Breast epithelium (tissue), 4 donors: Measurements from ENCODE around the gene VBP1. TPM values are rescaled to one million over a fixed set of nuclear protein-coding genes. Genes with fewer than 3 reads are reported as not detected.

Experiments
- DNase-seq, 2 donors: peaks; one replicate each; pipeline ENCODE4 v3.0.0-alpha.2; 2019; ENCODE audit warnings: low spot score in 2 of 2
- H3K27ac ChIP-seq, 2 donors: fragments of 200-600 bp; sonication (generic) in 1 of 2; one replicate each; pipeline ENCODE4 v1.5.1; 2016 to 2019; ENCODE audit warnings: mild to moderate bottlenecking in 1 of 2
- H3K27me3 ChIP-seq, 2 donors: fragments of 200-600 bp; sonication (generic) in 1 of 2; one replicate each; pipeline versions ENCODE4 v1.5.1 to v1.6.0; 2017 to 2019; ENCODE audit warnings: control low read depth in 1 of 2, mild to moderate bottlenecking in 1 of 2
- H3K36me3 ChIP-seq: fragments of 200-600 bp; one replicate; pipeline ENCODE4 v1.5.1; 2019
- H3K4me1 ChIP-seq, 2 donors: fragments of 200-600 bp; sonication (generic); one replicate each; pipeline ENCODE4 v1.5.1; 2016 to 2019; ENCODE audit warnings: control low read depth in 1 of 2
- H3K4me3 ChIP-seq, 3 donors: fragments of 200-600 bp; sonication (generic); 1 replicate in 2 of 3; 2 replicates in 1 of 3; pipeline ENCODE4 v1.5.1; 2016 to 2019; ENCODE audit warnings: mild to moderate bottlenecking in 3 of 3, moderate library complexity in 2 of 3
- H3K9me3 ChIP-seq, 2 donors: fragments of 200-600 bp; sonication (generic) in 1 of 2; one replicate each; pipeline ENCODE4 v1.5.1; 2016 to 2019; ENCODE audit warnings: control low read depth in 1 of 2
- CTCF ChIP-seq, 3 donors: fragments of 450-650 bp; IDR thresholded peaks; one replicate each; pipeline ENCODE4 v1.5.1; 2016 to 2017; ENCODE audit warnings: antibody characterized with exemption in 3 of 3, mild to moderate bottlenecking in 3 of 3, moderate library complexity in 3 of 3
- POLR2A ChIP-seq: fragments of 450-650 bp; IDR thresholded peaks from one replicate; pipeline ENCODE4 v1.6.1; 2016; ENCODE audit warnings: antibody characterized with exemption, mild to moderate bottlenecking, moderate library complexity
- POLR2AphosphoS5 ChIP-seq, 3 donors: sonication (generic); formaldehyde crosslinking; IDR thresholded peaks; one replicate each; pipeline ENCODE4 v1.6.1; 2017; ENCODE audit warnings: antibody characterized with exemption in 3 of 3
- intact Hi-C: fragments of 100-400 bp; cut with DNase I; formaldehyde crosslinking; loops from one replicate; pipeline ENCODE4 v1.15.1; 2023; ENCODE audit warnings: low total_unique reads
- total RNA-seq, 3 donors: library from RNA; depleted of rRNA; stranded (reverse); fragments of >200 nt; gene quantifications; one replicate each; pipeline ENCODE4 v1.1.0, GENCODE V29; 2016

VBP1 gene
- total RNA-seq, 3 donors from 2014 or later = 29.1 to 30.7 (median 29.8) TPM

- TF ChIP-seq POLR2AphosphoS5 (IDR thresholded peaks at IDR 0.05) (no peak), POLR2A (no peak), CTCF (IDR thresholded peaks at IDR 0.05) (no peak)
- no peaks in the 10 kb centered on the region for H3K9me3 ChIP-seq
- DNase-seq = no peak
- H3K36me3 ChIP-seq = no peaks in the 10 kb centered on the region
- no peak overlapping the region for H3K4me3 ChIP-seq
- H3K4me1 ChIP-seq = no peaks in the 10 kb centered on the region
- no peaks in the 10 kb centered on the region for H3K27me3 ChIP-seq
- intact Hi-C loops = no loop called here
- H3K27ac ChIP-seq = no peak overlapping the region
Observed at GRCh38 chrX:155247497-155247896, 31.2 kb downstream of the VBP1 start.

- Histone ChIP-seq H3K4me3 (no peak overlapping the region), H3K27me3 (no peaks in the 10 kb centered on the region), H3K9me3 (no peaks in the 10 kb centered on the region), H3K4me1 (no peaks in the 10 kb centered on the region), H3K27ac (no peak overlapping the region), H3K36me3 (no peaks in the 10 kb centered on the region)
- no peak for TF ChIP-seq POLR2A
- TF ChIP-seq CTCF (IDR thresholded peaks at IDR 0.05) = no peak
- no peak for TF ChIP-seq POLR2AphosphoS5 (IDR thresholded peaks at IDR 0.05)
- intact Hi-C loops = no loop called here
- no peak for DNase-seq
Observed at GRCh38 chrX:155251391-155251790, 35.1 kb downstream of the VBP1 start.

GRCh38 chrX:155259752-155260151, 43.5 kb downstream of the VBP1 start:
- no peak overlapping the region for H3K4me3 ChIP-seq
- no peak for DNase-seq
- intact Hi-C loops = no loop called here
- H3K27ac ChIP-seq = no peak overlapping the region
- H3K4me1 ChIP-seq = no peaks in the 10 kb centered on the region
- no peaks in the 10 kb centered on the region for H3K9me3 ChIP-seq
- H3K27me3 ChIP-seq = no peaks in the 10 kb centered on the region
- no peak for TF ChIP-seq CTCF (IDR thresholded peaks at IDR 0.05)
- no peak for TF ChIP-seq POLR2AphosphoS5 (IDR thresholded peaks at IDR 0.05)
- TF ChIP-seq POLR2A = no peak
- no peaks in the 10 kb centered on the region for H3K36me3 ChIP-seq

GRCh38 chrX:155262970-155263754, 46.9 kb downstream of the VBP1 start:
- no peak for DNase-seq
- Histone ChIP-seq H3K36me3 (no peaks in the 10 kb centered on the region), H3K27ac (no peak overlapping the region), H3K27me3 (no peaks in the 10 kb centered on the region), H3K4me3 (peak overlapping the region in 1 of 3 donors; percentile 45), H3K4me1 (no peaks in the 10 kb centered on the region), H3K9me3 (no peaks in the 10 kb centered on the region)
- intact Hi-C loops = no loop called here
- TF ChIP-seq CTCF (IDR thresholded peaks at IDR 0.05) (no peak), POLR2AphosphoS5 (IDR thresholded peaks at IDR 0.05) (no peak), POLR2A (no peak)

- H3K27ac ChIP-seq = no peak within 1 kb of the TSS
Observed at GRCh38 chrX:155263854-155264628, 47.8 kb downstream of the VBP1 start, which contains the start of gene RAB39B. Gene RAB39B, minus strand, starts transcription at chrX:155264491. Its CDS starts 203 bp downstream, at chrX:155264288.

More at GRCh38 chrX:155263854-155264628, 47.8 kb downstream of the VBP1 start, which contains the start of gene RAB39B:
- peak within 1 kb of the TSS in 2 of 3 donors; percentile 45 to 56 for H3K4me3 ChIP-seq
- H3K36me3 ChIP-seq = no peaks in the 10 kb centered on the region
- H3K27me3 ChIP-seq = no peaks in the 10 kb centered on the region
- H3K9me3 ChIP-seq = no peaks in the 10 kb centered on the region
- DNase-seq = no peak
- H3K4me1 ChIP-seq = no peaks in the 10 kb centered on the region
- intact Hi-C loops = no loop called here
- no peak for TF ChIP-seq POLR2AphosphoS5 (IDR thresholded peaks at IDR 0.05)
- TF ChIP-seq POLR2A = no peak
- no peak for TF ChIP-seq CTCF (IDR thresholded peaks at IDR 0.05)
